Activated CD8-positive, alpha-beta memory T cell treated with anti-CD3 and anti-CD28 coated beads, Interleukin-2, amount 50 U/mL, for 24 hours (primary cell): Measurements from ENCODE around the gene TADA1.
"Not testable (repeated sequence)": the region's sequence is repeated elsewhere in the genome, so short reads cannot be mapped to it uniquely, and the experiment has no call there.

Experiments used
- DNase-seq: peaks from one replicate; pipeline ENCODE4 v3.0.0-alpha.2; 2020; ENCODE audit errors: extremely low read depth

The TADA1 gene

DNA sequence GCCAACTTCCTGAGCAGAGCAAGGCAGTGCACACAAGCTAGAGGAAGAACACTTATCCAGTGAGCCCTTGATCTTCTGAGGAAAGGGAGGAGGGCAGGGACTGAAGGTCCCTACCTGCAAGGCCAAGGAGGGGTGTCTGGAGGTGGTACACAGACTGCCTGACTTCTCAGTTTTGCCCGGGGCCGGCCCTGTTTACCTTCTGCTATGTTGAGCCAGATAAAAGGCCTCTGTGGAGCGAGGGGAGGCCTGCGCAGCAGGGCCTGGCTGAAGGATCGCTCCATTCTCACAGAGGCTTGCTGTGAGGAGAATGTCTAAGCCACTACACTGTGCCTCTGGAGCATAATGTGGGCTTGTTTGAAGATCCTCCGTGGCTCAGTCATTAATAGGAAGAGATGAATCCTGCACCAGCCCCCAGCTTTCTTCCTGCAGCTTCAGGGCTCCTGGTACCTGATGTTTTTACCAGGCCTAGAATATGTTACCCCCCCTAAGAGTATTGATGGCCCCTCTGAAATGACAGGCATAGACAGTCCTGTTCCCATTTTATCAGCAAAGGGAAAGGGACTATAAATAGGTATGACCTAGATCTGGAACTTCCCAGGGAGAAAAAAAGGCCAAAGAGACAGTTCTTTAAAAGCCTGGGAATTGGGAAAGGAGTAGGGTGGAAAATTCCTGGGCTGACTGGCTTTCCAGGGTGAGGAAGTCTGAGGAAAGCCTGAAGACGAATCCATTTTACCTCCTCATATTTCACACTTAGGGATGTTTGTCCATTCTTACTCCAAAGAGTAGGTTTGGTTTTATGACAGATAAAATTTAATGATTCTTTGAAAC, 32.1 kb downstream of the TADA1 start:
- no peak for DNase-seq

DNA sequence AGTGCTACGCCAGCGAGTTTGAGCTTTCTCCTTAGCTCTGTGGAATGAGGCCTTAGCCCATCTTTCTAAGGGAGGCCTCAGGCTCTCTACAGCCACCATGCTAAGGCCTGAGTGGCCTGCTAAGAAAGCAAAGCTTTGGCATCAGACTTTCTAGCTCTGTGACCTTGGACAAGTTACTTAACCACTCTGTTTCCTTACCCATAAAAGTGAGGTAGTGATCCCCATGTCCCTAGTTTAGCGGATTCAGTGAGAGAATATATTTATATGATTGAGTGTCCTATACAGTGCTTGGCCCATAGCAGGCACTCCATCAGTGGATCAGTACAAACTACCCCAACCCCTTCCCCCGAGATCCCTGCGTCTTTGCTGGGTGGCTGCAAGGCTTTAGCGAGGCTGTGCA, 32.7 kb downstream of the TADA1 start:
- DNase-seq: no peak

DNA sequence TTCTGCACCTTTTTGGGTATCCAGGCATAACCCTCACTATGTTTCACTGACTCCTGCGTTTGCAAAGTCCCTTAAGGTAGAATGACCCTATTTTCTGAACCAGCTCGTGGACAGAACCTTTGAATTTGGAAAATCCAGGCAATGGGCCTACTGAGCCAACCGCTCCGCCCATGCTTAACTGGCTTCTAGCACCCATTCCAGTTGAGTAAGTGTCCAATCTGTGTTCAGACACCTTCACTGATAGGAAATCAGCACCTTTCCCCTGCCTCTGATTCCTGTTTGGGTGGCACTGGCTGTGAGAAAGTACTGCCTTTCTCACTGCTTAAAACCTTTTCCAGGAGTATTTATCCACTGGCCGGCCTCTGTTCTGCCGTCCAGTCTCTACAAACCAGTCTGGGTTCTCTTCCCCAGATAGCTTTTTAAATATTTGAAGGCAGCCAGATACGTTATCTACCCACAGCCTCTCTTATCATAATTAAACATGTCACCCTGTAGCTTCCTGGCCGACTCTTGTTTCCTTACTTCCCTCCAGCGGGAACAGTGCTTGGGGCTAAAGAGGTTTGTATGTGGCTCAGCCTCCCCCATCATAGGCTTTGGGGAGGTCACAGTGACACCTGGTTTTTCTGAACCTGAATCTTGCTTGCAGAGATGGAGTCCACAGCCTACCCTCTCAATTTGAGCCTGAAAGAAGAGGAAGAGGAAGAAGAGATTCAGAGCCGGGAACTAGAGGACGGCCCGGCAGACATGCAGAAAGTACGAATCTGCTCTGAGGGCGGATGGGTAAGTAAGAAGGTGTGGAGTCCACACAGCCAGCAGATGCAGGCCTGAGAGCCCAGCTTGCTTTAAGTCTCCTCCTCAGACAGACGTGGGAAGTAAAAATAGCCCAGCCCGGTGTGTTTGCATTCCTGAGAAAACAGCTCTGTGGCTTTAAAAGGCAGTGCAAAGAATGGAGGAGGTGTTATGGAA, 35.5 kb downstream of the TADA1 start:
- no peak for DNase-seq

DNA sequence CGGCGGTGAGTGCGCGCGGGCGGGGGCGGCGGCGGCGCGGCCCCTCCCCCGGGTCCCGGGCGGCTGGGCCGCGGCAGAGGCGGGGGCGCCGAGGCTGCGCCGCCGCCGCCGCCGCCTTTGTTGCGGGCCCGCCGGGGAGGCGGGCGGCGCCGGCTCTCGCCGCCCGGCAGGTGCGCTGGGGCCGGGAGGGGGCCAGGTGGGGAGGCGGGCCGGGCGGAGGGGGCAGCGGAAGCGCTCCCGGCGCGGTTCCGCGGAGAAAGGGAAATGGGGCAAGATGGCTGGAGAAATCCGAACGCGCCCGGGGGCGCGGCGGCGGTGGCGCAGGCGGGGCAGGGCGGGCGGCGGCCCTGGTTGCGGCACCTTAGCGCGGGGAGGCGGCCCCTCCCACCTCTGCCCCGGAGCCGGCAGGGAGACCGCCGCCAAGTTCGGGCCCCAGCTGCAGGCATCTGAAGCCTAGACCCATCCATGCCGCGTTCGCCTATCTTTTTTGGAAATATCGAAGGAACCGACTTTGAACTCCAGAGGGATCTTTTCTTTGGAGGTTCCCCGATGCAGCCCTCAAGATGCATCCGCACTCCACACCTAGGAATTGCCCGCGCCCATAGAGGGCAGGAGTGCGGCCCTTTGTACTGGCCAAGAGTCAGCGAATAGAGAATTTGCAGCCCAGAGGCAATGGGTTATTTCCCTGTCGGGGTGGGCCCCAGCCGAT, 36.3 kb downstream of the TADA1 start:
- DNase-seq: no peak

DNA sequence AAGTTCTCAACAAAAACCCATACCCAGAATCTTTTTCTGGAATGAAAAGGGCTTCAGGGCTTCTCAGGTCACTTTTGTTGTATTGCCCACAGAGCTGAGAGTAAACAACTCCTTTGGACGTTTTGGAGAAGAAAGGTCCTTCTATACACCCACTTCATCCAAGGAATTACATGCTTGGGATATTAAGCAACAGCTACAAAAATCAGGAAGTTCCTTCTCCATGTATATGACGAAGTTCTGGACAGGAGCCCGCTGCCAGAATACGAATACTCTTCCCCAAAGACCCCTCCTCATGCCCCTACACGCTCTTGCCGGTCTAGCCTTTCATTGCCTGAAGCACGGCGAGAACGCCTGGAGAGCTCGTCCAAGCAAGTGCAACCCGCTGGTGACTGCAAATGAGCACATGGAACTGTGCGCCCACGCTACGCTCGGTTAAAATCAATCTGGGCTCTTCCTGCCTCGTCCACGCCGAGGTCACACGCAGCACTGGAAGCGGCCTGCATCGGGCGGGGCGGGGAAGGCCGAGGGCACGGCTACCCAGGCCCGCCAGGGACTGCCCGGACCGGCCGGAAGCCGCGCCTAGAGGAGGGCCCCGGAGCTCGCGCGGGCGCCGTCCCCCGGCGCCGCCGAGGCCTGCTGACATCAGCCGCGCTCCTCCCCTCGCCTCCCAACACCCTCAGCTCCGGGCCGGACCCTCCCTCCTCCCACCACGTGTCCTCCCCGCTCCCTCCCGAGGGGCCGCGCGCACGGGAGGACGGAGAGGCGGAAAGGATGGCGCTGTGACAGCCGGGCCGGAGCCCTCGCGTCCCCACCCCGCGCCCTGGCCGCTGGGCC, 37.1 kb downstream of the TADA1 start, which contains the start of gene POGK:
POGK (plus strand) TSS at position 710 of the 834 bp plus-strand sequence. CDS start 1,482 bp downstream, outside the sequence.
- DNase-seq: peak; percentile 59

DNA sequence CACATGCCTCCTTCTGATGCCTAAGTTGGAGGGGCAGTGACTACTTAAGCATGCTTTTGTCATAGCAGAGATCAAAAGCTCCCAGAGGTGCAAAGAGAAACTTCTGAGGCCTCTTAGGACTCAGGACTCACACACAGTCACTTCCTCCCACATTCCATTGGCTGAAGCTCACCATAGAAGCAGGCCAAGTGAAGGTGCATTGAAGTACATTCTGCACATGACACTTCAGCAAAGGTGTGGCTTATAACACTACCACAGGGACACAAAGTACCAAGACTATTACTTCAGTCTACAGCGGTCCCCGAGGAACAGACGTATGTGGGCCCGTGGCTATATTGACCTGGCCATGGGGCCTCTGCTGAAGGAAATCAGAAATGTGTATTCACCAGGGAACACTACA, 39.3 kb downstream of the TADA1 start:
- DNase-seq: no peak

DNA sequence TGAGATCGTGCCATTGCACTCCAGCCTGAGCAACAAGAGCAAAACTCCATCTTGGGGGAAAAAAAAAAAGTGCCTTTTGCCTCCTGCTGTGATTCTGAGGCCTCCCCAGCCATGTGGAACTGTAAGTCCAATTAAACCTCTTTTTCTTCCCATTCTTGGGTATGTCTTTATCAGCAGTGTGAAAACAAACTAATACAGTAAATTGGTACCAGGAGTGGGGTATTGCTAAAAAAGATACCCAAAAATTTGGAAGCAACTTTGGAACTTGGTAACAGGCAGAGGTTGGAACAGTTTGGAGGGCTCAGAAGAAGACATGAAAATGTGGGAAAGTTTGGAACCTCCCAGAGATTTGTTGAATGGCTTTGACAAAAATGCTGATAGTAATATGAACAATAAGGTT, 46.3 kb downstream of the TADA1 start:
- not testable (repeated sequence) for DNase-seq

DNA sequence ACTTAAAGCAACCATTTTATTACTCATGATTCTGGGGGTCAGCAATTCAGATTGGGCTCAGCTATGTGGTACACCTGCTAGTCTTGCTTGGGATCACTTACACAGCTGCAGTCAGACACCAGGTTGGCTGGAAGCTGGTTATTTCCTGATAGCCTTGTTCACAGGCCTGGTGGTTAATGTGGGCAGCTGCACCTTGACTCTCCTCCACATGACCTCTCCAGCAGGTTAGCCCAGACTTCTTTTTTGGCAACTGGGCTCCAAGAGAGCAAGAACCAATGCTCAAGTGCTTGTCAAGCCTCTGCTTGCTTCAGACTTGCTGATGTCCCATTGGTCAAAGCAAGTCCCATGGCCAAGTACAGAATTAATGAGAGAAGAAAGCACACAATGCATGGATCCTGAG, 48.6 kb downstream of the TADA1 start:
- no peak for DNase-seq

DNA sequence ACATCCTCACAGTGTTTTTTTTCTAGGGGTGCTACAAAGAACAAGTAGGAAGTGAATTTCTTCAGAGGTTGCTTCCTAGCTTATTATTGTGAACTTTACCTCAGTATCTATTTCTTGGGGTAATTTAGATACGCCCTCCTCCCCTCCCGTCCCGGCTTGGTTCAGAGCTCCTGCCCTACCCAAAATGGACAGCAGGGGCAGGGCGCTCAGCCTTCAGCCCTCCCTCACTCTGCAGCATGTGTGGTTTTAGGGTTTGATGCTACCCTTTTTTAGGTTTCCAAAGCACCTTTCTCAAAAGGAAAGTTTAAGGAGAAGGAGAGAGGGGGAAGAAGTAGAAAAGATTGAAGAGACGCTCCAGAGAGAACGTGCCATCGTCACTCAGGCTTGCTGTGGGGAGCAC, 53.7 kb downstream of the TADA1 start:
- DNase-seq: no peak

DNA sequence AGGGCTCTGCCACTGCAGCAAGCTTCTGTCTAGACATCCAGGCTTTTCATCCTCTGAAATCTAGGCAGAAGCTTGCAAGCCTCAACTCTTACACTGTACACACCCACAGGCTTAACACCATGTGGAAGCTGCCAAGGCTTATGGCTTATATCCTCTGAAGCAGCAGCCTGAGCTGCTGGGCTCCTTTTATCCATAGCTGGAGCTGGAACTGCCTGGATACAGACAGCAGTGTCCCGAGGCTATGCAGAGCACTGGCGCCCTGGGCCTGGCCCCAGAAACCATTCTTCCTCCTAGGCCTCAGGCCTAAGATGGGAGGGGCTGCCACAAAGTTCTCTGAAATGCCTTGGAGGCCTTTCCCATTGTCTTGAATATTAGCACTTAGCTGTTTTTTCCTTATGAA, 56.1 kb downstream of the TADA1 start:
- DNase-seq: no peak

DNA sequence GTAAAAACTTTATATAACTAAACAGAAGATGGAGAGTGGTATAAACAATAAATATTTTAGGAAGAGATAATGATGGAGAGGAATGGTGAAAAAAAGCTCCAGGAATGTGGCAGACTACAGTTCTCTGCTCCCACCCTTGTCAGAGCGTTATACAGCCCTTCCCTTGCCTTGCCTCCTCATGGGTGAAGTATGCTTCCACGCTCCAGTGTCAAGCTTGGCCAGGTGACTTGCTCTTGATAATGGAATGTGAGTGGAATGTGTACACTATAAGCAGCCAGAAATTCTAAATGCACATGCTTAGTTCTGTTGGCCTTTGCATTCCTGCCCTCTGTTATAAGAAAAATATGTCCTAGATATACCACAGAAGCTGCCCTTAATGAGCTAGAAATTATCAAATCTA, 61.5 kb downstream of the TADA1 start:
- DNase-seq: no peak

DNA sequence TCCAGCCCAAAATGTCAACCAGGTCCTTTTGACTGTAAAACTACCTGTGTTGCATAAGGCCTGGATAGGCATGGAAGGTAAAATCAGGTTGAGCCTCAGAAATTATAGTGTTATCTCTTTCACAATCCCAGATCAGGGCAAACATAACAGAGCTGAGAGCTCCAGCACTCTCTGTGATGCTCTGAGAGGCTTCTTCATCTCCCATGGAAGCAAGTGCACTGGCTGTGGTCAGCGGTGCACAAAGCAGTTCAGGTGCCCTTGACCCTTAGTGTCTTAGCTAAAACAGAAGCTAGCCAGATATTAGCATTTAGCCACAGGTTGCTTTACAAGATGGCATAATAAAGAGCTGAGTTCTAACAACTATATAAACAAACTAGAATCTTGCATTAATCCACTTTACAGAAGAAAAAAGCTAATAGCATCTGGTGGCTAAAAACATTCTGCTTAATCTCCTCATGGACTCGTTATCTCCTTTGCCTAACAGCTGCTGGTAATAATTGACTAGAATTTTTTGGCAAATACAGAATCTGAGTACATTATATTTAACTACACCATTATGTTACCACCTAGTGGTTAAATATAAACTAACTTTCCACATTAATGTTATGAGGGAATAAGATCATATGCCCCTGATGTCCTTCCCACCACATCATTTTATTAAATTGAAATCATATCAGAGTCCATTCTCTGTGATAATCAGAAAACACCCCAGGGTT, 62.4 kb downstream of the TADA1 start:
- no peak for DNase-seq

DNA sequence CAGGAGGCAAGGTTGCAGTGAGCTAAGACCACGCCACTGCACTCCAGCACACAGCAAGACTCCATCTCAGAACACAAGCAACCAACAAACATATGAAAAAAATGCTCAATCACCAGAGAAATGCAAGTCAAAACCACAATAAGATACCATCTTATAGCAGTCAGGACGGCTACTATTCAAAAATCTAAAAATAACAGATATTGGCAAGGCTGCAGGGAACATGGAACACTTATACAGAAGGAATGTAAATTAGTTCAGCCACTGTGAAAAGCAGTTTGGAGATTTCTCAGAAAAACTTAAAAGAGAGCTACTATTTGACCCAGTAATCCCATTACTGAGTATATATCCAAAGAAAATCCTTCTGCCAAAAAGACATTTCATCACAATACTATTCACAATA, 64.4 kb downstream of the TADA1 start:
- no peak for DNase-seq

DNA sequence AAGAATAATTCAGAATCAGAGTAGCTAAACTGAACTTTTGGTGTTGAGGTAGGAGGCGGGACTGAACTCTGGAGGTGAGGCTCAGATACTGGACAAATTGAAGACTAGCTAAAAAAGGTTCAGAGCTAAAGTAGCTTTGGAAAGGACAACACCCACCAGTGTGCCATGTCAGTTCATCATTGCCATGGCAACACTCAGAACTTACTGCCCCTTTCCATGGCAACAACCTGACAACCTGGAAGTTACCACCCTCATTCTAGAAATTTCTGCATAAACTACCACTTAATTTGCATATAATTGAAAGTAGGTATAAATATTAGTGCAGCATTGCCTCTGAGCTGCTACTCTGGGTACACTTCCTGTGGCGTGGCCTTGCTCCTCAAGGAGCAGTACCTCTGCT, 67.1 kb downstream of the TADA1 start:
- DNase-seq: no peak
